ENCODE results near the gene VEZF1. TPM values are rescaled to one million over a fixed set of nuclear protein-coding genes. Genes with fewer than 3 reads are reported as not detected.

The VEZF1 gene
- total and polyA plus RNA-seq, 2 donors (not counting 3 experiments of a cell fraction or from before 2014, with no cell fraction given) = 27.8 to 59.0 TPM

DNA sequence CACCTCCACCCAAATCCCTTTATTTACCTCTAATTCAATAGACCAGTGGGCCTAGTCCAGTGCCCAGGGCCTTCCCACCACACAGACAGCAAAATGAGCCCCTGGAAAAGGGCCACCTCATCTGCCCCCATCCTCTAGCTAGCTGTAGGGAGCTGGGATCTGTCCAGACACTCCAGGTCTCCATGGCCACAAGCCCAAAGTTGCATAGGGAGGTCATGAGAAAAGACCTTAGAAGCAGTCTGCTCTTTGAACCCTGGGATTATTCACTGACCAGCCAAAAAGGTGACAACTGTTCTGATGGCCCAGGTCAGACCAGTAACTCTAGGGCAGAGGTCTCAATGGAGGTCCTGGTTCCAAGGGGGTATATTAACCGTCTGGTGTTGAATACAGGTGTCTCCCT, 34.8 kb downstream of the VEZF1 start:
- Histone ChIP-seq H3K4me2 (ENCODE audit: insufficient read depth, low read length) (no peak overlapping the region), H3K9me3 (replicated peaks; ENCODE audit: control insufficient read depth, insufficient read depth, low read length) (no peaks in the 10 kb centered on the region), H3K4me1 (ENCODE audit: control insufficient read depth, extremely low read depth, insufficient read depth, low read length) (peaks cover 46% of the 10 kb centered on the region), H3K4me3 (replicated peaks in 1 of 3; ENCODE audit: insufficient read depth in 1 of 3, low read depth in 1 of 3, low read length in 3 of 3) (no peak overlapping the region), H3K79me2 (ENCODE audit: control insufficient read depth, insufficient read depth, low read length) (peaks cover 8% of the 10 kb centered on the region), H3K27ac (ENCODE audit: insufficient read depth, low read depth, low read length) (no peak overlapping the region), H3K27me3 (ENCODE audit: control insufficient read depth in 2 of 2, insufficient read depth in 2 of 2, low read length in 2 of 2) (peaks cover 2 to 6% of the 10 kb centered on the region in 2 experiments), H4K20me1 (replicated peaks; ENCODE audit: control insufficient read depth, extremely low read depth, insufficient read depth, low read length) (no peaks in the 10 kb centered on the region), H3K9me1 (replicated peaks; ENCODE audit: control insufficient read depth, extremely low read depth, insufficient read depth, low read length) (no peaks in the 10 kb centered on the region), H3K9ac (replicated peaks; ENCODE audit: extremely low read depth, insufficient read depth, low read length) (no peak overlapping the region), H2AFZ (ENCODE audit: low read depth, low read length) (no peak overlapping the region), H3K36me3 (ENCODE audit: control insufficient read depth in 2 of 2, extremely low read depth in 1 of 2, insufficient read depth in 2 of 2, low read length in 2 of 2) (no peaks in the 10 kb centered on the region)
- TF ChIP-seq GATA2 (IDR thresholded peaks at IDR 0.05; ENCODE audit: insufficient read depth, insufficient read length, low read depth, low read length) = no peak
- TF ChIP-seq MYC (IDR thresholded peaks at IDR 0.05; ENCODE audit: low read depth, low read length) = no peak
- TF ChIP-seq POLR2AphosphoS5 (IDR thresholded peaks at IDR 0.05; ENCODE audit: insufficient read depth, low read depth, low read length) = no peak
- TF ChIP-seq JUN (IDR thresholded peaks at IDR 0.05; ENCODE audit: borderline replicate concordance, insufficient read depth, insufficient read length, low read depth) = no peak
- TF ChIP-seq EZH2 (IDR thresholded peaks at IDR 0.05; ENCODE audit: borderline replicate concordance, low read depth, low read length, severe bottlenecking) = no peak
- no peak for TF ChIP-seq FOS (IDR thresholded peaks at IDR 0.05; ENCODE audit: borderline replicate concordance, insufficient read depth, low read length)
- no peak for TF ChIP-seq POLR2A (IDR thresholded peaks at IDR 0.05; ENCODE audit: low read depth, low read length)
- TF ChIP-seq, protein P1, sequence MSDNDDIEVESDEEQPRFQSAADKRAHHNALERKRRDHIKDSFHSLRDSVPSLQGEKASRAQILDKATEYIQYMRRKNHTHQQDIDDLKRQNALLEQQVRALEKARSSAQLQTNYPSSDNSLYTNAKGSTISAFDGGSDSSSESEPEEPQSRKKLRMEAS (IDR thresholded peaks at IDR 0.05; ENCODE audit: insufficient read depth, insufficient read length) = no peak
- TF ChIP-seq, protein P2, sequence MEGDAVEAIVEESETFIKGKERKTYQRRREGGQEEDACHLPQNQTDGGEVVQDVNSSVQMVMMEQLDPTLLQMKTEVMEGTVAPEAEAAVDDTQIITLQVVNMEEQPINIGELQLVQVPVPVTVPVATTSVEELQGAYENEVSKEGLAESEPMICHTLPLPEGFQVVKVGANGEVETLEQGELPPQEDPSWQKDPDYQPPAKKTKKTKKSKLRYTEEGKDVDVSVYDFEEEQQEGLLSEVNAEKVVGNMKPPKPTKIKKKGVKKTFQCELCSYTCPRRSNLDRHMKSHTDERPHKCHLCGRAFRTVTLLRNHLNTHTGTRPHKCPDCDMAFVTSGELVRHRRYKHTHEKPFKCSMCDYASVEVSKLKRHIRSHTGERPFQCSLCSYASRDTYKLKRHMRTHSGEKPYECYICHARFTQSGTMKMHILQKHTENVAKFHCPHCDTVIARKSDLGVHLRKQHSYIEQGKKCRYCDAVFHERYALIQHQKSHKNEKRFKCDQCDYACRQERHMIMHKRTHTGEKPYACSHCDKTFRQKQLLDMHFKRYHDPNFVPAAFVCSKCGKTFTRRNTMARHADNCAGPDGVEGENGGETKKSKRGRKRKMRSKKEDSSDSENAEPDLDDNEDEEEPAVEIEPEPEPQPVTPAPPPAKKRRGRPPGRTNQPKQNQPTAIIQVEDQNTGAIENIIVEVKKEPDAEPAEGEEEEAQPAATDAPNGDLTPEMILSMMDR (IDR thresholded peaks at IDR 0.05; ENCODE audit: extremely low read depth in 1 of 2, insufficient read depth in 1 of 2, low read depth in 1 of 2, low read length in 2 of 2) = no peak
- intact Hi-C loops (cut with micrococcal nuclease) (no loop called here), dilution Hi-C loops (cut with MboI; ENCODE audit: extremely low pct_ligation_motif_present, low sequenced_read_pairs) (no loop called here)
- ChIA-PET POLR2A (interaction anchor here (0.9 to 1.1 kb wide), 2 partner anchors 26 to 79 kb away, joined by 3 to 4 read pairs; no protein-coding TSS in a partner anchor), CTCF (interaction anchor here (0.7 to 5.3 kb wide), 10 partner anchors 13 to 94 kb away, joined by 3 to 45 read pairs (median 14); no protein-coding TSS in a partner anchor)
- FAIRE-seq (no peak), DNase-seq (ENCODE audit: low read depth, low spot score) (no peak)
- BruUV-seq (replicated peaks) = no TSS peak

Measured in endothelial cell of umbilical vein (primary cell).